A549 treated with GW870086 at 1 μM for 4 hours (cell line): ENCODE results near the gene FGD3. TPM values are rescaled to one million over a fixed set of nuclear protein-coding genes. Genes with fewer than 3 reads are reported as not detected.

Experiments
- total RNA-seq: library from RNA; stranded (reverse); fragments of 200-300 nt; extraction: Qiagen RNA extraction; gene quantifications from 5 replicates; pipeline ENCODE4 v1.2.3, GENCODE V29; 2022; ENCODE audit warnings: low read depth

The FGD3 gene, protein sequence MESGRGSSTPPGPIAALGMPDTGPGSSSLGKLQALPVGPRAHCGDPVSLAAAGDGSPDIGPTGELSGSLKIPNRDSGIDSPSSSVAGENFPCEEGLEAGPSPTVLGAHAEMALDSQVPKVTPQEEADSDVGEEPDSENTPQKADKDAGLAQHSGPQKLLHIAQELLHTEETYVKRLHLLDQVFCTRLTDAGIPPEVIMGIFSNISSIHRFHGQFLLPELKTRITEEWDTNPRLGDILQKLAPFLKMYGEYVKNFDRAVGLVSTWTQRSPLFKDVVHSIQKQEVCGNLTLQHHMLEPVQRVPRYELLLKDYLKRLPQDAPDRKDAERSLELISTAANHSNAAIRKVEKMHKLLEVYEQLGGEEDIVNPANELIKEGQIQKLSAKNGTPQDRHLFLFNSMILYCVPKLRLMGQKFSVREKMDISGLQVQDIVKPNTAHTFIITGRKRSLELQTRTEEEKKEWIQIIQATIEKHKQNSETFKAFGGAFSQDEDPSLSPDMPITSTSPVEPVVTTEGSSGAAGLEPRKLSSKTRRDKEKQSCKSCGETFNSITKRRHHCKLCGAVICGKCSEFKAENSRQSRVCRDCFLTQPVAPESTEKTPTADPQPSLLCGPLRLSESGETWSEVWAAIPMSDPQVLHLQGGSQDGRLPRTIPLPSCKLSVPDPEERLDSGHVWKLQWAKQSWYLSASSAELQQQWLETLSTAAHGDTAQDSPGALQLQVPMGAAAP
- total RNA-seq, result 0.08 to 0.16 TPM (median 0.14 TPM) in 5 replicates

DNA sequence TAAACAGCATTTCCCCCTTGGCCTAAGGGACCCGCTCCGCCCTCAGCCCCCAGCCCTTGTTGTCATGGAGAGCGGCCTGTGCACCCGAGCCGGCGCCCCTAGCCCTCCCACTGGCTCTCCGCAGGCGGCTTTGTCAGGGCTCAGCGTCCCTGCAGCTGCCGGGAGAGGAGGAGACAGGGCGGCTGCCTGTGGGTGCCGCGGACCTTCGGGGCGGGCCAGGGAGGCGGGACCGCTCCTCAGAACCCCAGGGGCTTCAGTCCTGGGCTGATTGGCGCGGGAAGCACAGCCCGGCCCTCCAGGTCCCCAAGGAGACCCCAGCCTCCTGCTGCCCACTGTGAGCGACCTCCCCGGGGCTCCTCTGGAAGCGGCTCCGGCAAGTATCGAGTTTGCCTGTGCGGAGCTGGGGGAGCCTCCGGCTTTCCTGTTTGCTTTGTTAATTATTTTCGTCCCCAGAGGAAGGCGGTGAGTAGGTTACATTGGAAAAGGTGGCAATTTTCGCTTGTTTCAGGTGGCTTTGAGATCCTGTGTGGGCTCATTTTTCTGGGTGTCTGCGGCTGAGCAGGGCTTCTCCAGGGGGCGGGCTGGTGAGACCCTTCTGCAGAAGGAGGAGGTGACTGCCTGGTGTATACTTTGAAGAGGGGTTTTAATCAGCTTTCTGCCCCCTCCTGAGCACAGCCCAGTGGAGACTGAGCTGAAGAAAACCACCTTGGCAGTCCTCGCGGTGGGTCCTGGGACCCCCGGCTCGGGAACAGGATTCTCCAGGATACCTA, at the start of gene FGD3:
Gene FGD3, plus strand, starts transcription at position 256 of the 770 bp plus-strand sequence. CDS start 28,734 bp downstream, outside the sequence.

DNA sequence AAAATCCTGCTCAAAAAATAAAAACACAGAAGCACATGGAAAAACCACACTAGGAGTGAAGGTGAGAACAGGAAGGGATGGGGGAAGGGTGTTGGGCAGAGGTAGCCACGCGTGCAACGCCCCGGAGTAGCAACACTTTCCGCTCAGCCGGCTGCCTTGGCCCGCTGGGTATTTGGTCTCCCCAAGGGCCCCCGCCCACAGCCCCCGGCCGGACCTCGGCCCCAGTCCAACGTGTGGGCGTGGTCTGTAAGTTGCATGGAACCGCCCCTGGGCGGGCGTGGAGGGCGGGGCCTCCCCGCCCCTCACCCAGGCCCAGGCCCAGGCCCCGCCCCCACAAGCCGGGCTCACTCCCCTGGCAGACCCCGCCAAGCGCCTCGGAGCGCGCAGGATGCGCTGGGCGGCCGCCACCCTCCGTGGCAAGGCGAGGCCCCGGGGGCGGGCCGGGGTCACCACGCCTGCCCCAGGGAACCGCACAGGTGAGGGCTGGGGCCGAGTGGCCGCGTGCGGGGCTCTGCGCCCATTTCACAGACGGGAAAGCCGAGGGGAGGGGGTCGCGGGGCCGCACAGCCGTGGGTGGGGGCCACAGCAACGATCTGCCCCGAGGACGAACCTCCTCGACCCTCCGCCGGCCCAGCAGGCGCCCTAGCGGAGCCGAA, 111.2 kb downstream of the FGD3 start, which contains the start of gene SUSD3:
Gene SUSD3, plus strand, starts transcription at position 347 of the 656 bp plus-strand sequence. Its CDS starts 42 bp downstream, at position 389.

Other genes with a start within 250 kb of the FGD3 start
- gene BICD2, start 182.7 kb upstream of the FGD3 start, total RNA-seq, result 27.5 to 36.8 TPM (median 32.4 TPM) in 5 replicates
- 2.3 to 2.8 TPM (median 2.6 TPM) in 5 replicates for gene ZNF484, start 69.5 kb upstream of the FGD3 start, total RNA-seq
- 0.65 to 1.1 TPM (median 0.83 TPM) in 5 replicates for gene SUSD3, start 111.2 kb downstream of the FGD3 start, total RNA-seq
- 43.5 to 69.5 TPM (median 64.7 TPM) in 5 replicates for gene CARD19, start 148.7 kb downstream of the FGD3 start, total RNA-seq
- gene NINJ1, start 186.7 kb downstream of the FGD3 start, total RNA-seq, result 67.2 to 98.9 TPM (median 83.2 TPM) in 5 replicates
- 4.1 to 9.0 TPM (median 6.2 TPM) in 5 replicates for gene WNK2, start 236.6 kb downstream of the FGD3 start, total RNA-seq